Measurements from ENCODE around the gene TRABD2A. TPM values are rescaled to one million over a fixed set of nuclear protein-coding genes. Genes with fewer than 3 reads are reported as not detected.
"Not testable (repeated sequence)": the region's sequence is repeated elsewhere in the genome, so short reads cannot be mapped to it uniquely, and the experiment has no call there.

The TRABD2A gene
- total RNA-seq, 5 donors from 2014 or later (not counting 1 experiment from before 2014, with no cell fraction given) = 77.3 to 219 (median 106) TPM

DNA sequence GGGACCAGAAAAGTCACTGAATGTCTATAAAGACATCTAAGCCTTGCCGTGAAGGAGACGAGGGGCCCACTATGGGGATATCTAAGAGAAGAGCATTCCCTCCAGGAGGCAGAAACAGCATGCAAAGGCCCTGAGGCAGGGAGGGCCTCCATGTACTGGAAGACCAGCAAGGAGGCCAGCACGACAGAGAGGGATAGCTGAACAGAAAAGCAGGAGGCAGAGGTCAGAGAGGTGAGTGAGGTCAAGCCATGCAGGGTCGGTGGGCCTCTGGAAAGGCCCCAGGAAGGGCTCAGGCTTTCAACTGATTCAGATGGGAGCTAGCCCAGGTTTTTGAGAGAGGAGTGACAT, 5.7 kb downstream of the TRABD2A start:
- no peaks in the 10 kb centered on the region for H3K27me3 ChIP-seq (replicated peaks in 1 of 2; ENCODE audit: control insufficient read depth in 2 of 2, extremely low read depth in 1 of 2, insufficient read depth in 2 of 2, low read length in 1 of 2)
- Mint-ChIP-seq H3K36me3 (peaks cover 16% of the 10 kb centered on the region), H3K27me3 (no peaks in the 10 kb centered on the region), H3K9me3 (no peaks in the 10 kb centered on the region), H3K27ac (peak overlapping the region; percentile 91 to 94), H3K4me3 (peak overlapping the region; percentile 9 to 99 (median 10)), H3K4me1 (peaks cover 86 to 87% (median 86%) of the 10 kb centered on the region in 3 donors)
- peak overlapping the region in 1 of 2 donors; percentile 3 for H3K4me3 ChIP-seq (ENCODE audit: control insufficient read depth in 1 of 2, extremely low read depth in 1 of 2, low read length in 1 of 2)
- ATAC-seq (replicated peaks in 1 of 4) (no peak), DNase-seq (no peak)
- ChIA-PET CTCF (interaction anchor here in 1 of 2 donors (0.6 kb wide), 1 partner anchor 14 kb away, joined by 3 read pairs; no protein-coding TSS in a partner anchor), POLR2A (no interaction called here)
- peaks cover 29 to 77% of the 10 kb centered on the region in 2 experiments for H3K4me1 ChIP-seq (ENCODE audit: control insufficient read depth in 1 of 2, extremely low read depth in 1 of 2, insufficient read depth in 2 of 2, low read length in 2 of 2)
- peaks cover 3 to 14% of the 10 kb centered on the region in 2 donors for H3K36me3 ChIP-seq (ENCODE audit: control insufficient read depth in 2 of 2, extremely low read depth in 1 of 2, insufficient read depth in 1 of 2, low read length in 1 of 2)
- no peaks in the 10 kb centered on the region for H3K9me3 ChIP-seq
- H3K27ac ChIP-seq (ENCODE audit: low read length) = peak overlapping the region; percentile 41
- WGBS (ENCODE audit: insufficient coverage) = 63% methylated on average over 4 of the region's 4 CpGs

DNA sequence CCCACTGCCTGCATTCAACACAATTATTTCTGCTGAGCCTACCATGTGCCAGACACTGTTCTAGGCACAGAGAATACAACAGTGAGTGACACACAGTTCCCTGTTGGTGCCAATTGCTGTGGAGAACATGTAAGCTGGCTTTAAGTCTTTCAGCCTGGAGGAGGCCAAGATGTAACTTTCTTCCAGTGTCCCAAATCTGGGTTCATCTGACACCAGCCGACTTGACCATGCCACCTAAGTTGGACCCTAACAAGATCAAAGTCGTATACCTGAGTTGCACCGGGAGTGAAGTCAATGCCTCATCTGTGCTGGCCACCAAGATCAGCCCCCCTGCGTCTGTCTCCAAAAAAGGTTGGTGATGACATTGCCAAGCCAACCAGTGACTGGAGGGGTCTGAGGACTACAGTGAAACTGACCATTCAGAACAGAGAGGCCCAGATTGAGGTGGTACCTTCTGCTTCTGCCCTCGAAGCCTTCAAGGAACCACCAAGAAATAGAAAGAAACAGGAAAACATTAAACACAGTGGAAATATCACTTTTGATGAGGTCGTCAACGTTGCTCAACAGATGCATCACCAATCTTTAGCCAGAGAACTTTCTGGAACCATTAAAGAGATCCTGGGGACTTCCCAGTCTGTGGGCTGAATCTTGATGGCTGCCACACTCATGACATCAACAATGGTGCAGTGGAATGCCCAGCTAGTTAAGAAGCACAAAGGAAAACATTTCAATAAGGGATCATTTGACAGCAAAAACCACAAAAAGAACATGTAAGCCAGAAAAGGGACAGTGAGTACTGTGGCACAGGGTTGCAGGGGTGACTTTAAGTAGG, 6.3 kb downstream of the TRABD2A start:
- peak overlapping the region; percentile 91 to 94 for H3K27ac Mint-ChIP-seq
- H3K36me3 ChIP-seq (ENCODE audit: control insufficient read depth in 2 of 2, extremely low read depth in 1 of 2, insufficient read depth in 1 of 2, low read length in 1 of 2) = peaks cover 6 to 17% of the 10 kb centered on the region in 2 donors
- 56% methylated on average over 5 of the region's 7 CpGs for WGBS (ENCODE audit: insufficient coverage)
- no peaks in the 10 kb centered on the region for H3K9me3 Mint-ChIP-seq
- ChIA-PET CTCF (no interaction called here), POLR2A (interaction anchor here in 1 of 2 donors (0.6 kb wide), 1 partner anchor 15 kb away, joined by 11 read pairs; no protein-coding TSS in a partner anchor)
- no peaks in the 10 kb centered on the region for H3K27me3 Mint-ChIP-seq
- H3K27me3 ChIP-seq (replicated peaks in 1 of 2; ENCODE audit: control insufficient read depth in 2 of 2, extremely low read depth in 1 of 2, insufficient read depth in 2 of 2, low read length in 1 of 2) = no peaks in the 10 kb centered on the region
- peaks cover 88 to 92% (median 91%) of the 10 kb centered on the region in 3 donors for H3K4me1 Mint-ChIP-seq
- H3K27ac ChIP-seq (ENCODE audit: low read length) = peak overlapping the region; percentile 41
- H3K9me3 ChIP-seq = no peaks in the 10 kb centered on the region
- H3K36me3 Mint-ChIP-seq = peaks cover 20% of the 10 kb centered on the region
- H3K4me3 ChIP-seq (ENCODE audit: control insufficient read depth in 1 of 2, extremely low read depth in 1 of 2, low read length in 1 of 2) = no peak overlapping the region
- peak overlapping the region; percentile 17 to 99 (median 18) for H3K4me3 Mint-ChIP-seq
- DNase-seq (peak in 4 of 35 experiments; percentile 27 to 67 (median 51)), ATAC-seq (replicated peaks in 1 of 4) (peak in 1 of 4 experiments; percentile 70)
- peaks cover 29 to 80% of the 10 kb centered on the region in 2 experiments for H3K4me1 ChIP-seq (ENCODE audit: control insufficient read depth in 1 of 2, extremely low read depth in 1 of 2, insufficient read depth in 2 of 2, low read length in 2 of 2)

DNA sequence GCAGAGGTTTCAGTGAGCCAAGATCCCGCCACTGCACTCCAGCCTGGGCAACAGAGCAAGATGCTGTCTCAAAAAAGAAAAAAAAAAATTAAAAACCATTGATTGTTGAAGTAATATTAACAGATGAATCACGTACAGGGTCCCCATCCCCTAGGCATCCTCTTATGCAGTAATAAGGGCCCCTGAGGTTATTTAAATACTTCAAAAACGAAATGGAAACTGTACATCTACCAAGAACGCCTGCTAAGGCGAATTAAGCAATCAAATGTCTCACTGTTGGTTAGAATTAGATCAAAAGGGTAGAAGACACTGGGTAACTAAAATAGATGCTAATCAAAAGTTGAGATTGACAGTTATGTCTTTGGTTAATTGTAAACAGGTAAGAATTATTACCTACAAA, 7.5 kb downstream of the TRABD2A start:
- H3K9me3 Mint-ChIP-seq = no peaks in the 10 kb centered on the region
- ChIA-PET CTCF (interaction anchor here in 1 of 2 donors (0.8 kb wide), 1 partner anchor 9 kb away, joined by 5 read pairs; no protein-coding TSS in a partner anchor), POLR2A (no interaction called here)
- ATAC-seq (replicated peaks in 1 of 4) (no peak), DNase-seq (no peak)
- H3K27me3 ChIP-seq (replicated peaks in 1 of 2; ENCODE audit: control insufficient read depth in 2 of 2, extremely low read depth in 1 of 2, insufficient read depth in 2 of 2, low read length in 1 of 2) = no peaks in the 10 kb centered on the region
- peaks cover 87 to 93% (median 91%) of the 10 kb centered on the region in 3 donors for H3K4me1 Mint-ChIP-seq
- H3K27me3 Mint-ChIP-seq = no peaks in the 10 kb centered on the region
- peaks cover 6 to 17% of the 10 kb centered on the region in 2 donors for H3K36me3 ChIP-seq (ENCODE audit: control insufficient read depth in 2 of 2, extremely low read depth in 1 of 2, insufficient read depth in 1 of 2, low read length in 1 of 2)
- no peaks in the 10 kb centered on the region for H3K9me3 ChIP-seq
- H3K4me3 Mint-ChIP-seq = peak overlapping the region in 1 of 3 donors; percentile 99
- peak overlapping the region; percentile 45 to 91 for H3K27ac Mint-ChIP-seq
- H3K4me1 ChIP-seq (ENCODE audit: control insufficient read depth in 1 of 2, extremely low read depth in 1 of 2, insufficient read depth in 2 of 2, low read length in 2 of 2) = peaks cover 28 to 79% of the 10 kb centered on the region in 2 experiments
- no peak overlapping the region for H3K4me3 ChIP-seq (ENCODE audit: control insufficient read depth in 1 of 2, extremely low read depth in 1 of 2, low read length in 1 of 2)
- H3K27ac ChIP-seq (ENCODE audit: low read length) = no peak overlapping the region
- WGBS (ENCODE audit: insufficient coverage) = 67% methylated on average over 1 of the region's 5 CpGs
- H3K36me3 Mint-ChIP-seq = peaks cover 20% of the 10 kb centered on the region

- not testable (repeated sequence) for H3K27me3 Mint-ChIP-seq; H3K27ac ChIP-seq (ENCODE audit: low read length); H3K27me3 ChIP-seq (replicated peaks in 1 of 2; ENCODE audit: control insufficient read depth in 2 of 2, extremely low read depth in 1 of 2, insufficient read depth in 2 of 2, low read length in 1 of 2); H3K9me3 Mint-ChIP-seq; H3K9me3 ChIP-seq; ATAC-seq (replicated peaks in 1 of 4); H3K4me3 ChIP-seq (ENCODE audit: control insufficient read depth in 1 of 2, extremely low read depth in 1 of 2, low read length in 1 of 2); DNase-seq
- ChIA-PET CTCF (interaction anchor here (0.7 to 0.8 kb wide), 2 partner anchors 10 to 297 kb away, joined by 5 to 7 read pairs; no protein-coding TSS in a partner anchor), POLR2A (interaction anchor here in 1 of 2 donors (0.9 kb wide), 1 partner anchor 176 kb away, joined by 8 read pairs; no protein-coding TSS in a partner anchor)
- Histone ChIP-seq H3K36me3 (ENCODE audit: control insufficient read depth in 2 of 2, extremely low read depth in 1 of 2, insufficient read depth in 1 of 2, low read length in 1 of 2) (peaks cover 6 to 17% of the 10 kb centered on the region in 2 donors), H3K4me1 (ENCODE audit: control insufficient read depth in 1 of 2, extremely low read depth in 1 of 2, insufficient read depth in 2 of 2, low read length in 2 of 2) (peaks cover 26 to 73% of the 10 kb centered on the region in 2 experiments)
- peaks cover 25% of the 10 kb centered on the region for H3K36me3 Mint-ChIP-seq
- H3K4me3 Mint-ChIP-seq = peak overlapping the region in 1 of 3 donors; percentile 62
- WGBS (ENCODE audit: insufficient coverage) = 90% methylated on average over 4 of the region's 9 CpGs
- peaks cover 85 to 91% (median 89%) of the 10 kb centered on the region in 3 donors for H3K4me1 Mint-ChIP-seq
- peak overlapping the region; percentile 70 to 91 for H3K27ac Mint-ChIP-seq
Measured at GRCh38 chr2:84872691-84873090, 8.2 kb downstream of the TRABD2A start.

- peaks cover 29% of the 10 kb centered on the region for H3K36me3 Mint-ChIP-seq
- no peaks in the 10 kb centered on the region for H3K9me3 ChIP-seq
- peak in 2 of 35 experiments; percentile 7 to 22 for DNase-seq
- WGBS (ENCODE audit: insufficient coverage) = 95% methylated on average over 11 of the region's 11 CpGs
- peaks cover 29 to 62% of the 10 kb centered on the region in 2 experiments for H3K4me1 ChIP-seq (ENCODE audit: control insufficient read depth in 1 of 2, extremely low read depth in 1 of 2, insufficient read depth in 2 of 2, low read length in 2 of 2)
- no peak for ATAC-seq (replicated peaks in 1 of 4)
- H3K27me3 ChIP-seq (replicated peaks in 1 of 2; ENCODE audit: control insufficient read depth in 2 of 2, extremely low read depth in 1 of 2, insufficient read depth in 2 of 2, low read length in 1 of 2) = no peaks in the 10 kb centered on the region
- H3K36me3 ChIP-seq (ENCODE audit: control insufficient read depth in 2 of 2, extremely low read depth in 1 of 2, insufficient read depth in 1 of 2, low read length in 1 of 2) = peaks cover 4 to 19% of the 10 kb centered on the region in 2 donors
- peak overlapping the region; percentile 70 to 91 for H3K27ac Mint-ChIP-seq
- H3K27ac ChIP-seq (ENCODE audit: low read length) = no peak overlapping the region
- H3K4me1 Mint-ChIP-seq = peaks cover 85 to 91% (median 89%) of the 10 kb centered on the region in 3 donors
- no peak overlapping the region for H3K4me3 ChIP-seq (ENCODE audit: control insufficient read depth in 1 of 2, extremely low read depth in 1 of 2, low read length in 1 of 2)
- peak overlapping the region in 1 of 3 donors; percentile 62 for H3K4me3 Mint-ChIP-seq
- H3K27me3 Mint-ChIP-seq = no peaks in the 10 kb centered on the region
- H3K9me3 Mint-ChIP-seq = no peaks in the 10 kb centered on the region
- POLR2A ChIA-PET = interaction anchor here in 1 of 2 donors (0.7 kb wide), 1 partner anchor 119 kb away, joined by 3 read pairs; no protein-coding TSS in a partner anchor
- CTCF ChIA-PET = interaction anchor here in 1 of 2 donors (0.7 to 1.1 kb wide), 3 partner anchors 10 to 54 kb away, joined by 3 read pairs; partner anchors contain the start of gene TRABD2A
Measured at GRCh38 chr2:84870306-84870705, 10.6 kb downstream of the TRABD2A start.

DNA sequence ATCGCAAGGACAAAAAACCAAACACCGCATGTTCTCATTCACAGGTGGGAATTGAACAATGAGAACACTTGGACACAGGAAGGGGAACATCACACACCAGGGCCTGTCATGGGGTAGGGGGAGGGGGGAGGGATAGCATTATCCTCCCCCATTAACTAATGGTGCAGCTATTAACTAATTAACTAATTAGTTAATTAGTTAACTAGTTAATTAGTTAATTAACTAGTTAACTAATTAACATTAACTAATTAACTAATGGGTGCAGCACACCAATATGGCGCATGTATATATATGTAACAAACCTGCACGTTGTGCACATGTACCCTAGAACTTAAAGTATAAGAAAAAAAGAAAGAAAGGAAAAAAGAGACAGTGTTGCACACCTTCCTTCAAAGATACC, 12.6 kb downstream of the TRABD2A start:
- H3K27me3 Mint-ChIP-seq; ATAC-seq (replicated peaks in 1 of 4); H3K27me3 ChIP-seq (replicated peaks in 1 of 2; ENCODE audit: control insufficient read depth in 2 of 2, extremely low read depth in 1 of 2, insufficient read depth in 2 of 2, low read length in 1 of 2); DNase-seq; H3K27ac ChIP-seq (ENCODE audit: low read length); H3K9me3 ChIP-seq; H3K9me3 Mint-ChIP-seq; POLR2A ChIA-PET; H3K4me3 ChIP-seq (ENCODE audit: control insufficient read depth in 1 of 2, extremely low read depth in 1 of 2, low read length in 1 of 2): not testable (repeated sequence)
- peak overlapping the region; percentile 97 to 98 for H3K27ac Mint-ChIP-seq
- WGBS (ENCODE audit: insufficient coverage) = no CpG with 5 or more reads among the region's 4 CpGs
- Histone ChIP-seq H3K4me1 (ENCODE audit: control insufficient read depth in 1 of 2, extremely low read depth in 1 of 2, insufficient read depth in 2 of 2, low read length in 2 of 2) (peaks cover 38 to 67% of the 10 kb centered on the region in 2 experiments), H3K36me3 (ENCODE audit: control insufficient read depth in 2 of 2, extremely low read depth in 1 of 2, insufficient read depth in 1 of 2, low read length in 1 of 2) (peaks cover 4 to 15% of the 10 kb centered on the region in 2 donors)
- H3K4me3 Mint-ChIP-seq = peak overlapping the region in 1 of 3 donors; percentile 54
- peaks cover 84 to 89% (median 86%) of the 10 kb centered on the region in 3 donors for H3K4me1 Mint-ChIP-seq
- peaks cover 25% of the 10 kb centered on the region for H3K36me3 Mint-ChIP-seq
- CTCF ChIA-PET = interaction anchor here (0.6 to 0.7 kb wide), 2 partner anchors 58 to 355 kb away, joined by 3 to 10 read pairs; no protein-coding TSS in a partner anchor

Measured in T-cell (primary cell).